GM19328 (cell line): ENCODE measurements around the gene CACNG6.

Source experiments
- ATAC-seq: cut with Tn5 transposase; IDR thresholded peaks from one replicate; pipeline ENCODE4 v1.9.1; 2021; ENCODE audit warnings: mild to moderate bottlenecking, moderate library complexity; ENCODE audit not compliant: unreplicated experiment

Gene CACNG6

GRCh38 chr19:54041969-54042606 is 50.7 kb downstream of the CACNG6 start:
- ATAC-seq, result no peak

GRCh38 chr19:54042989-54043388 is 51.6 kb downstream of the CACNG6 start:
- no peak for ATAC-seq

GRCh38 chr19:54045771-54046170 is 54.3 kb downstream of the CACNG6 start:
- no peak for ATAC-seq

GRCh38 chr19:54047616-54048015 is 56.2 kb downstream of the CACNG6 start:
- no peak for ATAC-seq
